Aorta (tissue), 5 donors: ENCODE data around the gene RIT2. TPM values are rescaled to one million over a fixed set of nuclear protein-coding genes. Genes with fewer than 3 reads are reported as not detected.
"Not testable (repeated sequence)": the region's sequence is repeated elsewhere in the genome, so short reads cannot be mapped to it uniquely, and the experiment has no call there.

Experiments used
- ATAC-seq: fragments of 200-7000 bp; cut with Tn5 transposase; one replicate; pipeline ENCODE4 v1.9.1; 2022; ENCODE audit warnings: moderate library complexity; ENCODE audit not compliant: low FRiP score
- DNase-seq, 2 donors: peaks; one replicate each; pipeline ENCODE4 v3.0.0-alpha.2; 2020
- H3K27ac ChIP-seq, 2 donors: one replicate each; pipeline ENCODE4 v1.5.1; 2013; ENCODE audit warnings: low read length in 2 of 2, mild to moderate bottlenecking in 2 of 2, moderate library complexity in 2 of 2, control low read depth in 1 of 2, inconsistent platforms in 1 of 2, low read depth in 1 of 2
- H3K27me3 ChIP-seq, 2 donors: one replicate each; pipeline ENCODE4 v1.6.1; 2013; ENCODE audit warnings: control low read depth in 1 of 2, low read length in 1 of 2, mild to moderate bottlenecking in 1 of 2, moderate library complexity in 1 of 2; ENCODE audit not compliant: insufficient read depth in 2 of 2, control insufficient read depth in 1 of 2
- H3K36me3 ChIP-seq, 2 donors: one replicate each; pipeline ENCODE4 v1.6.1; 2013; ENCODE audit warnings: control low read depth in 1 of 2, low read length in 1 of 2, mild to moderate bottlenecking in 1 of 2; ENCODE audit not compliant: insufficient read depth in 2 of 2, control insufficient read depth in 1 of 2
- H3K4me1 ChIP-seq, 2 donors: one replicate each; pipeline ENCODE4 v1.6.1; 2013; ENCODE audit warnings: low read length in 2 of 2, control low read depth in 1 of 2, mild to moderate bottlenecking in 1 of 2, moderate library complexity in 1 of 2; ENCODE audit not compliant: insufficient read depth in 2 of 2, control insufficient read depth in 1 of 2
- H3K4me3 ChIP-seq, 2 donors: one replicate each; pipeline ENCODE4 v1.5.1; 2013; ENCODE audit warnings: low read length in 2 of 2, control low read depth in 1 of 2, mild to moderate bottlenecking in 1 of 2
- H3K9me3 ChIP-seq: one replicate; pipeline ENCODE4 v1.6.1; 2013; ENCODE audit warnings: mild to moderate bottlenecking, low read length; ENCODE audit not compliant: control insufficient read depth
- WGBS, 2 donors: extraction: QIAGEN DNeasy Blood & Tissue Kit; methylation state at CpG; one replicate each; pipeline ENCODE4 v1.1.7; 2013; 5-methylcytosine and 5-hydroxymethylcytosine counted together
- intact Hi-C, 2 donors: fragments of 100-400 bp; cut with DNase I; formaldehyde crosslinking; loops; one replicate each; pipeline versions ENCODE4 v1.14.2 to v1.15.0; 2022
- polyA plus RNA-seq, 2 donors: library from polyadenylated mRNA; stranded (reverse); fragments of 200-250 nt; gene quantifications; one replicate each; pipeline ENCODE4 v1.2.3, GENCODE V29; 2013
- total RNA-seq, 2 donors: library from RNA; stranded (reverse); fragmentation: NEBNext Ultra II Directional; extraction: Animal tissue kit (Norgen Biotek cat#: 25700); gene quantifications; one replicate each; pipeline ENCODE4 v1.2.1, GENCODE V29; 2021
- donor health status: healthy with polysubstance abuse.
- donor health status: Bipolar disorder and iron deficiency.
- donor health status: DM: no; HTN: no; CAD: no.
- donor health status: DM: no; HTN: no; CAD: no.
- donor health status: DM: yes; HTN: yes; CAD: no.

The RIT2 gene
- total and polyA plus RNA-seq, 4 donors = 2.9 TPM; not detected in 3

- whole genome bisulfite sequencing, 2 donors = 64 to 83% methylated on average over 3 of the region's 3 CpGs
- intact Hi-C loops = no loop called here
- no peaks in the 10 kb centered on the region for H3K27me3 ChIP-seq
Measured at GRCh38 chr18:42756214-42756613, 359.3 kb downstream of the RIT2 start.

DNA sequence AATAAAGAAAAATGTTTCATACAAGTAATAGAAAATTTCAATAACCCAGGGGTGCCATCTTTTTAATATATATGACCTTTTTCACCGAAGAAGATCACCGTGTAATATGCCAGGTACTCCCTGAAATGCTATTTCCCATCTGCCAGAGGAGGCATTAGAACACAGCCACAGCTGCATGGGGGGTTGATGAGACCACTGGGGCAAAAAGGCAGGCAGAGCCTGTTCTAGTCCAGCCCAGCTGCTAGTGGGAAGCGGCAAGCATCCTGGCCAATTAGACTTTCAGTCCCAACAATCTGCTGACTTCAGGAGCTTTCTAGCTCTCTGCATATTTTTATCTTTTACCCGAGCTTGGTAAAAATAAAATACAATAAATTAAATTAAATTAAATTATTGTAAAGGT lies 362.6 kb downstream of the RIT2 start:
- Histone ChIP-seq H3K27me3 (no peaks in the 10 kb centered on the region), H3K4me3 (no peak overlapping the region), H3K4me1 (no peaks in the 10 kb centered on the region), H3K36me3 (no peaks in the 10 kb centered on the region), H3K27ac (no peak overlapping the region), H3K9me3 (no peaks in the 10 kb centered on the region)
- DNase-seq (no peak), ATAC-seq (no peak)
- intact Hi-C loops = no loop called here
- 72 to 81% methylated on average over 4 of the region's 4 CpGs for WGBS, 2 donors

More at GRCh38 chr18:42756214-42756613, 359.3 kb downstream of the RIT2 start:
- Histone ChIP-seq H3K4me3 (no peak overlapping the region), H3K36me3 (no peaks in the 10 kb centered on the region), H3K9me3 (no peaks in the 10 kb centered on the region), H3K27ac (no peak overlapping the region), H3K4me1 (no peaks in the 10 kb centered on the region)
- DNase-seq (no peak), ATAC-seq (no peak)

DNA sequence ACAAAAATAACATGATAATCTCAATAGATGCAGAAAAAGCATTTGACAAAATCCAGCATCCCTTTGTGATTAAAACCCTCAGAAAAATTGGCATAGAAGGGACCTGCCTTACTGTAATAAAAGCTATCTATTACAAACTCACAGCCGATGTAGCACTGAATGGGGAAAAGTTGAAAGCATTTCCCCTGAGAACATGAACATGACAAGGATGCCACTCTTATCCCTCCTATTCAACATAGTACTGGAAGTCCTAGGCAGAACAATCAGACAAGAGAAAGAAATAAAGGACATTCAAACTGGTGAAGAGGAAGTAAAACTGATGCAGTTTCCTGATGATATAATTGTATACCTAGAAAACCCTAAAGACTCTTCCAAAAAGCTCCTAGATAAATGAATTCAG lies 368.7 kb downstream of the RIT2 start:
- H3K4me1 ChIP-seq = no peaks in the 10 kb centered on the region
- intact Hi-C loops = no loop called here
- no peak overlapping the region for H3K27ac ChIP-seq
- H3K4me3 ChIP-seq = no peak overlapping the region
- no peaks in the 10 kb centered on the region for H3K36me3 ChIP-seq
- DNase-seq = no peak
- WGBS, 2 donors = 43 to 54% methylated on average over 1 of the region's 1 CpG
- H3K9me3 ChIP-seq = no peaks in the 10 kb centered on the region
- no peaks in the 10 kb centered on the region for H3K27me3 ChIP-seq
- ATAC-seq = no peak

DNA sequence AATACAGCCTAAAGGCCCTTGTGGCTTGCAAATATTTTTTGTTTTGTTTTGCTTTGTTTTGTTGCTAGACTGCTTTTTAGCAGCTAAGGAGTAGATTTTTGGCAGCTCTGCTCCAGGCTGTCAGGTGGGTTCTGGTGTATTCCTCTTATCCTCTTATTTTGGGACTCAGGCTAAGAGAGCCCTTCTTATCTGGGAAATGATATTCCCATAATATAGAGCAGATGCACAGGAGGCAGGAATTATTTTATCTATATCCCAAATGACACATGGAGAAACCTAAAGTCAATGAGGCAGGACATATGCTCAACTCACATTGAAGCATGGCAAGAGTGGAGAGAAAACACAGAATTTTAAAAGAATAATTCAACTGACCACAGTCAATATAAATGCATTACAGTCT lies 369.6 kb downstream of the RIT2 start:
- Histone ChIP-seq H3K4me1 (no peaks in the 10 kb centered on the region), H3K27ac (no peak overlapping the region), H3K4me3 (no peak overlapping the region), H3K9me3 (no peaks in the 10 kb centered on the region), H3K27me3 (no peaks in the 10 kb centered on the region), H3K36me3 (no peaks in the 10 kb centered on the region)
- ATAC-seq = no peak
- intact Hi-C loops = no loop called here
- DNase-seq = no peak

- Histone ChIP-seq H3K36me3 (no peaks in the 10 kb centered on the region), H3K9me3 (no peaks in the 10 kb centered on the region), H3K27ac (no peak overlapping the region), H3K4me3 (no peak overlapping the region), H3K27me3 (no peaks in the 10 kb centered on the region), H3K4me1 (no peaks in the 10 kb centered on the region)
- DNase-seq (no peak), ATAC-seq (no peak)
- intact Hi-C loops = no loop called here
Measured at GRCh38 chr18:42745171-42745570, 370.3 kb downstream of the RIT2 start.

DNA sequence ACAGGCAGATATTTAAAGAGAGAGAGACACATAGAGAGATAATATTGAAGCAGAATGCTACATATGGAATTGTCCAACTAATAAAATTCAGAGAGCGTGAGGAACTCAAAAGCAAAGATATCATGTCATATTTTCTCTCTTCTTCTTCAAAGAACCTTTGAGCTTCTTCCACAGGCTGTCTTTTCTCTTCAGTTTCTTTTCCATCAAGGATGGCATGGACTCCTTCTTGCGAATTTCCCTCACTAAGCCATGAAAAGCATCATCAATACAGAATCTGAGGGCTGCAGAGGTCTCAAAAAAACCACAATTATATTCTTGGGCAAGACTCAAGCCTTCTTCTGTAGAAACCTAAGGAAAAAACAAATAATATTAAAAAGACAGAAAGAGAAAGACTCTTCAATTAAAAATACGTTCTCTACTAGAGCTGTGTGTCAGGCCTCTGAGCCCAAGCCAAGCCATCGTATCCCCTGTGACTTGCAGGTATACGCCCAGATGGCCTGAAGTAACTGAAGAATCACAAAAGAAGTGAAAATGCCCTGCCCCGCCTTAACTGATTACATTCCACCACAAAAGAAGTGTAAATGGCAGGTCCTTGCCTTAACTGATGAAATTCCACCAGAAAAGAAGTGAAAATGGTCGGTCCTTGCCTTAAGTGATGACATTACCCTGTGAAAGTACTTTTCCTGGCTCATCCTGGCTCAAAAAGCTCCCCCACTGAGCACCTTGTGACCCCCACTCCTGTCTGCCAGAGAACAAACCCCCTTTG lies 371.9 kb downstream of the RIT2 start:
- DNase-seq = no peak
- no peaks in the 10 kb centered on the region for H3K27me3 ChIP-seq
- intact Hi-C loops = no loop called here
- no peaks in the 10 kb centered on the region for H3K36me3 ChIP-seq
- no peak overlapping the region for H3K27ac ChIP-seq
- 64 to 71% methylated on average over 7 of the region's 7 CpGs for WGBS, 2 donors
- no peaks in the 10 kb centered on the region for H3K9me3 ChIP-seq
- H3K4me1 ChIP-seq = no peaks in the 10 kb centered on the region
- H3K4me3 ChIP-seq = no peak overlapping the region
- ATAC-seq = no peak

GRCh38 chr18:42742969-42743368 lies 372.5 kb downstream of the RIT2 start:
- Histone ChIP-seq H3K27me3 (no peaks in the 10 kb centered on the region), H3K9me3 (no peaks in the 10 kb centered on the region), H3K27ac (no peak overlapping the region), H3K36me3 (no peaks in the 10 kb centered on the region), H3K4me3 (no peak overlapping the region), H3K4me1 (no peaks in the 10 kb centered on the region)
- ATAC-seq (no peak), DNase-seq (no peak)
- intact Hi-C loops = no loop called here

- Histone ChIP-seq H3K4me1 (no peaks in the 10 kb centered on the region), H3K36me3 (no peaks in the 10 kb centered on the region), H3K27ac (no peak overlapping the region), H3K27me3 (no peaks in the 10 kb centered on the region), H3K9me3 (no peaks in the 10 kb centered on the region), H3K4me3 (no peak overlapping the region)
- intact Hi-C loops = no loop called here
- DNase-seq (no peak), ATAC-seq (no peak)
Measured at GRCh38 chr18:42742474-42742873, 373.0 kb downstream of the RIT2 start.

GRCh38 chr18:42741805-42742347 lies 373.6 kb downstream of the RIT2 start:
- intact Hi-C loops = not testable (repeated sequence)

More at GRCh38 chr18:42741805-42742347, 373.6 kb downstream of the RIT2 start:
- 73 to 76% methylated on average over 12 of the region's 12 CpGs for WGBS, 2 donors
- H3K27ac ChIP-seq, DNase-seq, H3K27me3 ChIP-seq, H3K9me3 ChIP-seq, H3K36me3 ChIP-seq, H3K4me3 ChIP-seq, H3K4me1 ChIP-seq, ATAC-seq: not testable (repeated sequence)
